Activated T-helper 1 cell treated with anti-CD3 and anti-CD28 coated beads, Interleukin-2, amount 50 U/mL, for 16 hours (primary cell): ENCODE measurements around the gene SLC35D3.
"Not testable (repeated sequence)": the region's sequence is repeated elsewhere in the genome, so short reads cannot be mapped to it uniquely, and the experiment has no call there.

ENCODE experiments used
- DNase-seq, 2 donors: peaks; one replicate each; pipeline ENCODE4 v3.0.0-alpha.2; 2020; ENCODE audit warnings: low read depth in 1 of 2, low spot score in 1 of 2

The SLC35D3 gene

GRCh38 chr6:136962661-136963060, 40.6 kb downstream of the SLC35D3 start:
- no peak for DNase-seq

- no peak for DNase-seq
Observed at GRCh38 chr6:136963259-136963658, 41.2 kb downstream of the SLC35D3 start.

- DNase-seq: no peak
Observed at GRCh38 chr6:136964398-136964797, 42.3 kb downstream of the SLC35D3 start.

GRCh38 chr6:136967876-136968752, 46.0 kb downstream of the SLC35D3 start:
- peak in 1 of 2 donors; percentile 20 for DNase-seq

- DNase-seq: no peak
Observed at GRCh38 chr6:136968837-136969236, 46.7 kb downstream of the SLC35D3 start.

- DNase-seq: no peak
Observed at GRCh38 chr6:136969433-136969832, 47.3 kb downstream of the SLC35D3 start.

GRCh38 chr6:136969930-136970329, 47.8 kb downstream of the SLC35D3 start:
- DNase-seq: no peak

- DNase-seq: no peak
Observed at GRCh38 chr6:136971609-136972008, 49.5 kb downstream of the SLC35D3 start.

- not testable (repeated sequence) for DNase-seq
Observed at GRCh38 chr6:136973781-136974180, 51.7 kb downstream of the SLC35D3 start.
